GM13976 (cell line): ENCODE results near the gene ABCA13.

Experiments
- DNase-seq: peaks from one replicate; pipeline ENCODE4 v3.0.0; 2012; ENCODE audit warnings: low spot score
- in situ Hi-C: fragments of 300-500 bp; cut with MboI; formaldehyde crosslinking; loops from one replicate; pipeline ENCODE4 v1.12.0; 2022; ENCODE audit warnings: low sequenced_read_pairs, mixed read lengths, inconsistent platforms; ENCODE audit not compliant: unreplicated experiment
- TF ChIP-seq, protein P1 (sequence below): IDR thresholded peaks from 2 replicates; pipeline ENCODE4 v1.5.1; 2012; ENCODE audit warnings: borderline replicate concordance, mild to moderate bottlenecking; ENCODE audit not compliant: insufficient read depth; ENCODE audit errors: extremely low read depth, missing control alignments, control extremely low read depth

The ABCA13 gene

DNA sequence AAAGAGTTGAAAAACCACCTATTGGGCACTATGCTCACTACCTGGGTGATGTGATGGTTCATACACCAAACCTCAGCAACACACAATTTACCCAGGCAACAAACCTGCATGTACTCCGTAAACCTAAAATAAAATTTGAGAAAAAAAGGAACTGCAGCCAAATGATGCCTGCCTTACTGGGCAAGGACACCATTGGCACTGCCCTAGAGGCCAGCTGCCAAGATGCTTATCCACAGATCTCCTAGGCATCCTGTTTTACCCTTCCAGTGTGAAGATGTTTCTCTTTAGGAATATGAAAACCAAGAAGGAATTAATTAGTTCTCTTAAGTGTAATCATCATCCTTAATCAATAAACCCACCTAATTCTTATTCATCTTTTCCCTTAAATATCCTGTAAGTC lies 133.4 kb downstream of the ABCA13 start:
- TF ChIP-seq, protein P1, sequence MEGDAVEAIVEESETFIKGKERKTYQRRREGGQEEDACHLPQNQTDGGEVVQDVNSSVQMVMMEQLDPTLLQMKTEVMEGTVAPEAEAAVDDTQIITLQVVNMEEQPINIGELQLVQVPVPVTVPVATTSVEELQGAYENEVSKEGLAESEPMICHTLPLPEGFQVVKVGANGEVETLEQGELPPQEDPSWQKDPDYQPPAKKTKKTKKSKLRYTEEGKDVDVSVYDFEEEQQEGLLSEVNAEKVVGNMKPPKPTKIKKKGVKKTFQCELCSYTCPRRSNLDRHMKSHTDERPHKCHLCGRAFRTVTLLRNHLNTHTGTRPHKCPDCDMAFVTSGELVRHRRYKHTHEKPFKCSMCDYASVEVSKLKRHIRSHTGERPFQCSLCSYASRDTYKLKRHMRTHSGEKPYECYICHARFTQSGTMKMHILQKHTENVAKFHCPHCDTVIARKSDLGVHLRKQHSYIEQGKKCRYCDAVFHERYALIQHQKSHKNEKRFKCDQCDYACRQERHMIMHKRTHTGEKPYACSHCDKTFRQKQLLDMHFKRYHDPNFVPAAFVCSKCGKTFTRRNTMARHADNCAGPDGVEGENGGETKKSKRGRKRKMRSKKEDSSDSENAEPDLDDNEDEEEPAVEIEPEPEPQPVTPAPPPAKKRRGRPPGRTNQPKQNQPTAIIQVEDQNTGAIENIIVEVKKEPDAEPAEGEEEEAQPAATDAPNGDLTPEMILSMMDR: no peak
- DNase-seq: no peak
- in situ Hi-C loops: no loop called here

DNA sequence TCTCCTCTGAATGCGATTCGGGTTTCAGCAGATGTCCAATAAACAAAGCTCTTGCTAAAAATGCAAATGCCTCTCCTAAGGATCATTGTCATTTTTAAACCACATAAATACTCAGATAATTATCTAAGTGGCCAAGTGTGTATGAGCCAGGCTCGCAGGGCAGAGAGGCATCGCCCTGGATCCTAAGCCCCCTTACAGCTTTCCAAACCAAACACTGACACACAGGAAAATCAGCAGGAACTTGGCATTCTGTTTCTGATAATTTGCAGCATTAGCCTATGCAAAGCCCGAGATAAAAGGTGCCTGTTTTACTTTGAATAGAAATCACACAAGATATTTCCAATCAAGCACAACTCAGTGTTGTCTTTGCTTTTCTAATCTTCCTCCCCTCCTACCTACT lies 134.4 kb downstream of the ABCA13 start:
- no peak for DNase-seq
- in situ Hi-C loops: no loop called here
- TF ChIP-seq, protein P1: no peak

DNA sequence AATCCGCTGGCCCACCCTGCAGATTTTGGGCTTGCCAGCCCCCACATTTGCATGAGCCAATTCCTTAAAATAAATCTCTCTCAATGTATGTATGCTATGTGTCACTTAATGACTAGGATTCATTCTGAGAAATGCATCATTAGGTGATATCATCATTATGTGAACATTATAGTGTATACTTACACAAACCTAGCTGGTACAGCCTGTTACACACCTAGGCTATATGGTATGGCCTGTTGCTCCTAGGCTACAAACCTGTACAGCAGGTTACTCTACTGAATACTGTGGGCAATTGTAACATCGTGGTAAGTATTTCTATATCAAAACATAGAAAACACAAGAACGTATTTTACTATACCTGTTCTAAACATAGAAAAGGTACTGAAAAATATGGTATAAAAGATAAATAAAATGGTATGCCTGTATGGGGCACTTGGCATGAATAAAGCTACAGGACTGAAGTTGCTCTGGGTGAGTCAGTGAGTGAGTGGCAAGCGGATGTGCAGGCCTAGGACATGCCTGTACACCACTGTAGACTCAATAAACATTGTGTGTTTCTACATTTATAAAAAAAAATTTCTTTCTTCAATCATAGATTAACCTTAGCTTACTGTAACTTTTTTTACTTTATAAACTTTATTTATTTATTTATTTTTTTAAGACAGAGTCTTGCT lies 135.9 kb downstream of the ABCA13 start:
- DNase-seq: no peak
- in situ Hi-C loops: no loop called here
- TF ChIP-seq, protein P1: no peak

GRCh38 chr7:48309720-48310119 lies 138.5 kb downstream of the ABCA13 start:
- in situ Hi-C loops: no loop called here
- TF ChIP-seq, protein P1: no peak
- no peak for DNase-seq

DNA sequence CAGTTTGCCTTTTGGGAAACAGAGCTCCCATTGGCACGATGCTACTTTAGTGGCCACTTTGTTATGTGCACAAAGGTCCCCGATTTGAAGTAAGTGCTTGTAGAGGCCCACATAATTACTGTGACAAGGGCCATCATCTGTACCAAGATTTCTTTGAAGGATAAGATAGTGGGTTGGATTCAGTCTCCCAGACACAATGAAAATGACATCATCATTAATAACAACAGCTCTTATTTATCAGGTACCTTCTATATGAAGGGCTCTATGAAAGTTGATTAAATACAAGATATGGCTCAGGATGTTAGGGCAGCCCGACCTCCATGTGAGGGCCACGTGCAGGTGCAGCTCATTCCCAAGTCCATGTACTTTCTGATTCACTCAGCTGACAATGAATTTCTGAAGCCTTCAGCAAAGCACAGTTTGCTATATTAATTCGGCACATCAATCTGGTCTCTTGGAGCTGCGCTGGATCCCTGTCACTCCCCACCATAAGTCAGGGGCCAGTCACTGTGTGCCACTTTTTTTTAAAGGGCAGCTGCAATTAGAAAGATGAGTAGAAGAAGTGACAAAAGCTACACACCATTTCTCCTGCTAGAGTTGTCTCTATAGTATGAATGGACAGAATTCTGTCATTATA lies 140.3 kb downstream of the ABCA13 start:
- in situ Hi-C loops: no loop called here
- DNase-seq: no peak
- TF ChIP-seq, protein P1: no peak

- DNase-seq: no peak
- TF ChIP-seq, protein P1: no peak
- in situ Hi-C loops: no loop called here
Observed at GRCh38 chr7:48312151-48312550, 140.9 kb downstream of the ABCA13 start.
